HCT116 (cell line): ENCODE results near the gene GFOD1. TPM values are rescaled to one million over a fixed set of nuclear protein-coding genes. Genes with fewer than 3 reads are reported as not detected.

ENCODE experiments used
- ATAC-seq: fragments of 200-7000 bp; cut with Tn5 transposase; 2 replicates; pipeline ENCODE4 v1.9.1; 2020; ENCODE audit warnings: mild to moderate bottlenecking, moderate library complexity
- BruUV-seq: library from RNA; stranded (reverse); fragments of 400-500 nt; replicated peaks from 2 replicates; lab custom pipeline; 2021; lab: Mats Ljungman, UMichigan
- CTCF ChIA-PET: fragments of 300-600 bp; sonication (Branson Sonifier 250); formaldehyde crosslinking; loops from one replicate; lab custom pipeline; 2021; ENCODE audit warnings: antibody characterized with exemption; lab: Charles Lee
- POLR2A ChIA-PET: fragments of 300-600, 350-600 bp; sonication (Branson Sonifier 250); formaldehyde crosslinking; loops from one replicate; lab custom pipeline; 2021; ENCODE audit warnings: antibody characterized with exemption; lab: Charles Lee
- RAD21 ChIA-PET, 2 experiments: fragments of 300-600 bp; sonication (Branson Sonifier 250); formaldehyde crosslinking; loops; one replicate each; lab custom pipeline; 2023; ENCODE audit warnings: low total read pairs in 2 of 2; ENCODE audit not compliant: uncharacterized antibody in 2 of 2, unreplicated experiment in 2 of 2, low non-redundant PET in 1 of 2; lab: Charles Lee
- DNase-seq: peaks from one replicate; pipeline ENCODE4 v3.0.0-alpha.2; 2010; ENCODE audit warnings: low read depth, low spot score
- H2AFZ ChIP-seq: fragments of 200-600 bp; shearing (Covaris generic), sonication (generic); 2 replicates; pipeline ENCODE4 v1.6.1; 2017; ENCODE audit warnings: low read depth, mixed run types, mixed read lengths, antibody characterized with exemption, low read length; ENCODE audit not compliant: poor library complexity, severe bottlenecking
- H3K27ac ChIP-seq: 2 replicates; pipeline ENCODE4 v1.5.1; 2012; ENCODE audit warnings: low read depth, low read length
- H3K27me3 ChIP-seq: fragments of 200-600 bp; sonication (generic); 2 replicates; pipeline ENCODE4 v1.6.1; 2016; ENCODE audit warnings: mixed run types, low read length, mixed read lengths; ENCODE audit not compliant: insufficient read depth
- H3K36me3 ChIP-seq, 2 experiments: fragments of 200-500 bp in 1 of 2; fragments of 200-600 bp in 1 of 2; sonication (Bioruptor generic) in 1 of 2; sonication (generic) in 1 of 2; 2 replicates each; pipeline versions ENCODE4 v1.5.1 to v1.6.1; 2014 to 2016; ENCODE audit warnings: low read length in 2 of 2, inconsistent platforms in 1 of 2, mixed read lengths in 1 of 2, mixed run types in 1 of 2; ENCODE audit not compliant: insufficient read depth in 2 of 2, control insufficient read depth in 1 of 2
- H3K4me1 ChIP-seq, 2 experiments: fragments of 200-600 bp in 1 of 2; sonication (generic) in 1 of 2; 2 replicates each; pipeline versions ENCODE4 v1.5.1 to v1.6.1; 2012 to 2017; ENCODE audit warnings: low read length in 2 of 2, inconsistent platforms in 1 of 2, mild to moderate bottlenecking in 1 of 2, mixed read lengths in 1 of 2, mixed run types in 1 of 2, moderate library complexity in 1 of 2; ENCODE audit not compliant: insufficient read depth in 2 of 2, control insufficient read depth in 1 of 2
- H3K4me2 ChIP-seq: fragments of 200-600 bp; sonication (generic); 2 replicates; pipeline ENCODE4 v1.6.1; 2017; ENCODE audit warnings: mixed run types, low read length, mixed read lengths
- H3K4me3 ChIP-seq, 2 experiments: fragments of 200-600 bp in 1 of 2; sonication (generic) in 1 of 2; replicated peaks in 1 of 2; 2 replicates each; pipeline ENCODE4 v1.5.1; 2011 to 2016; ENCODE audit warnings: low read length in 2 of 2, control low read depth in 1 of 2, low read depth in 1 of 2, mild to moderate bottlenecking in 1 of 2, mixed read lengths in 1 of 2, mixed run types in 1 of 2
- H3K79me2 ChIP-seq: fragments of 200-600 bp; sonication (generic); 2 replicates; pipeline ENCODE4 v1.6.1; 2017; ENCODE audit warnings: mild to moderate bottlenecking, mixed run types, low read length, moderate library complexity, mixed read lengths; ENCODE audit not compliant: insufficient read depth
- H3K9ac ChIP-seq: fragments of 200-600 bp; sonication (generic); 2 replicates; pipeline ENCODE4 v1.6.1; 2016; ENCODE audit warnings: low read length, mixed read lengths
- H3K9me2 ChIP-seq: fragments of 200-600 bp; sonication (generic), shearing (Covaris generic); 2 replicates; pipeline ENCODE4 v1.6.1; 2017; ENCODE audit warnings: mixed run types, mild to moderate bottlenecking, moderate library complexity; ENCODE audit not compliant: insufficient read depth
- H3K9me3 ChIP-seq, 2 experiments: fragments of 200-500 bp in 1 of 2; fragments of 200-600 bp in 1 of 2; sonication (Bioruptor generic) in 1 of 2; sonication (generic) in 1 of 2; 2 replicates each; pipeline ENCODE4 v1.6.1; 2014 to 2017; ENCODE audit warnings: low read length in 2 of 2, mixed read lengths in 2 of 2, inconsistent platforms in 1 of 2, low read depth in 1 of 2, mild to moderate bottlenecking in 1 of 2, mixed run types in 1 of 2, moderate library complexity in 1 of 2; ENCODE audit not compliant: control insufficient read depth in 1 of 2, insufficient read depth in 1 of 2
- H4K20me1 ChIP-seq: fragments of 200-600 bp; sonication (generic), shearing (Covaris generic); 2 replicates; pipeline ENCODE4 v1.6.1; 2017; ENCODE audit warnings: mixed run types, mild to moderate bottlenecking, moderate library complexity; ENCODE audit not compliant: insufficient read depth
- EZH2 ChIP-seq: fragments of 200-600 bp; sonication (generic); IDR thresholded peaks from 2 replicates; pipeline ENCODE4 v1.6.1; 2017; ENCODE audit warnings: antibody characterized with exemption, mixed run types
- POLR2AphosphoS5 ChIP-seq: IDR thresholded peaks from 2 replicates; pipeline ENCODE4 v1.6.1; 2011; ENCODE audit warnings: mild to moderate bottlenecking, low read depth, low read length, moderate library complexity
- RAD21 ChIP-seq: IDR thresholded peaks from 2 replicates; pipeline ENCODE4 v1.6.1; 2012; ENCODE audit warnings: low read depth, mild to moderate bottlenecking
- ZFX ChIP-seq: fragments of 450-650 bp; IDR thresholded peaks from 2 replicates; pipeline ENCODE4 v1.6.1; 2017
- ZNF274 ChIP-seq: fragments of 200-500 bp; sonication (Bioruptor generic); IDR thresholded peaks from 2 replicates; pipeline ENCODE4 v1.6.1; 2014; ENCODE audit warnings: mild to moderate bottlenecking, low read depth, low read length, inconsistent platforms
- intact Hi-C: fragments of 100-400 bp; cut with micrococcal nuclease; formaldehyde crosslinking; loops from 2 replicates; pipeline ENCODE4 v1.10.0; 2022
- total RNA-seq: library from RNA; stranded (reverse); gene quantifications from one replicate; pipeline ENCODE4 v1.2.1, GENCODE V29; 2021; ENCODE audit not compliant: unreplicated experiment
- TF ChIP-seq, protein P1 (sequence below), 3 experiments: fragments of 200-600 bp in 1 of 3; sonication (generic) in 1 of 3; IDR thresholded peaks in 2 of 3; conservative IDR thresholded peaks in 1 of 3; 2 replicates each; pipeline ENCODE4 v1.5.1; 2012 to 2017; ENCODE audit warnings: low read depth in 2 of 3, low read length in 2 of 3, antibody characterized with exemption in 1 of 3, borderline replicate concordance in 1 of 3, control low read depth in 1 of 3, mild to moderate bottlenecking in 1 of 3, mixed read lengths in 1 of 3, mixed run types in 1 of 3, moderate library complexity in 1 of 3; ENCODE audit not compliant: insufficient read depth in 1 of 3

GFOD1 gene
- total RNA-seq, 1 experiment from 2014 or later = 3.8 TPM

DNA sequence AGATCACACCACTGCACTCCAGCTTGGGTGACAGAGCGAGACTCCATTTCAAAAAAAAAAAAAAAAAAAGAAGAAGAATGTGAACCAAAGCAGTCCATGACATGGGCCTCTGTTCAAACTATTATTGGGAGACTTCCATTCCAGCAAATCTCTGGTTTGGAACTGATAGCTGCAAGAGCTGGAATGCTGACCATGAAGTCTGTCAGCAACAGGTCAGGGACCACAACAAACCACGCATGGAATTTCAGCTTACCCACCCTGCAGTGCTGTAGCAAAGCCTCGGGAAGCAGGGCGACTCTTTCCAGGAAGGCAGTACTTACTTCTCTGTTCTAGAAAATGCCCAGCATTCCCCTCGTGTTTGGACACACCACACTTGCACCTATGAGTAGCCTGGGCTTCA is 125.0 kb downstream of the GFOD1 start (continued):
- TF ChIP-seq, protein P1, sequence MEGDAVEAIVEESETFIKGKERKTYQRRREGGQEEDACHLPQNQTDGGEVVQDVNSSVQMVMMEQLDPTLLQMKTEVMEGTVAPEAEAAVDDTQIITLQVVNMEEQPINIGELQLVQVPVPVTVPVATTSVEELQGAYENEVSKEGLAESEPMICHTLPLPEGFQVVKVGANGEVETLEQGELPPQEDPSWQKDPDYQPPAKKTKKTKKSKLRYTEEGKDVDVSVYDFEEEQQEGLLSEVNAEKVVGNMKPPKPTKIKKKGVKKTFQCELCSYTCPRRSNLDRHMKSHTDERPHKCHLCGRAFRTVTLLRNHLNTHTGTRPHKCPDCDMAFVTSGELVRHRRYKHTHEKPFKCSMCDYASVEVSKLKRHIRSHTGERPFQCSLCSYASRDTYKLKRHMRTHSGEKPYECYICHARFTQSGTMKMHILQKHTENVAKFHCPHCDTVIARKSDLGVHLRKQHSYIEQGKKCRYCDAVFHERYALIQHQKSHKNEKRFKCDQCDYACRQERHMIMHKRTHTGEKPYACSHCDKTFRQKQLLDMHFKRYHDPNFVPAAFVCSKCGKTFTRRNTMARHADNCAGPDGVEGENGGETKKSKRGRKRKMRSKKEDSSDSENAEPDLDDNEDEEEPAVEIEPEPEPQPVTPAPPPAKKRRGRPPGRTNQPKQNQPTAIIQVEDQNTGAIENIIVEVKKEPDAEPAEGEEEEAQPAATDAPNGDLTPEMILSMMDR (IDR thresholded peaks at IDR 0.05 in 2 of 3, conservative IDR thresholded peaks at IDR 0.05 in 1 of 3; ENCODE audit: borderline replicate concordance in 1 of 3, insufficient read depth in 1 of 3, low read depth in 2 of 3, low read length in 2 of 3) = no peak

GRCh38 chr6:13360671-13361540 is 126.5 kb downstream of the GFOD1 start:
- H3K9ac ChIP-seq = no peak overlapping the region
- POLR2A ChIA-PET = no interaction called here
- TF ChIP-seq RAD21 (no peak), ZFX (no peak), EZH2 (no peak), POLR2AphosphoS5 (no peak), ZNF274 (no peak)
- peaks cover 3 to 12% of the 10 kb centered on the region in 2 experiments for H3K4me1 ChIP-seq
- H3K36me3 ChIP-seq = no peaks in the 10 kb centered on the region
- H3K4me3 ChIP-seq = no peak overlapping the region
- H3K27ac ChIP-seq = no peak overlapping the region
- no TSS peak for BruUV-seq
- H3K27me3 ChIP-seq = no peaks in the 10 kb centered on the region
- no peaks in the 10 kb centered on the region for H4K20me1 ChIP-seq
- no peaks in the 10 kb centered on the region for H3K9me2 ChIP-seq
- H3K9me3 ChIP-seq = no peaks in the 10 kb centered on the region
- no peak overlapping the region for H3K4me2 ChIP-seq
- RAD21 ChIA-PET = no interaction called here
- DNase-seq (no peak), ATAC-seq (no peak)
- no peak overlapping the region for H2AFZ ChIP-seq
- CTCF ChIA-PET = no interaction called here
- H3K79me2 ChIP-seq = no peaks in the 10 kb centered on the region
- intact Hi-C loops = no loop called here
